ENCODE results near the gene OPHN1.
"Not testable (repeated sequence)": the region's sequence is repeated elsewhere in the genome, so short reads cannot be mapped to it uniquely, and the experiment has no call there.

OPHN1 gene

DNA sequence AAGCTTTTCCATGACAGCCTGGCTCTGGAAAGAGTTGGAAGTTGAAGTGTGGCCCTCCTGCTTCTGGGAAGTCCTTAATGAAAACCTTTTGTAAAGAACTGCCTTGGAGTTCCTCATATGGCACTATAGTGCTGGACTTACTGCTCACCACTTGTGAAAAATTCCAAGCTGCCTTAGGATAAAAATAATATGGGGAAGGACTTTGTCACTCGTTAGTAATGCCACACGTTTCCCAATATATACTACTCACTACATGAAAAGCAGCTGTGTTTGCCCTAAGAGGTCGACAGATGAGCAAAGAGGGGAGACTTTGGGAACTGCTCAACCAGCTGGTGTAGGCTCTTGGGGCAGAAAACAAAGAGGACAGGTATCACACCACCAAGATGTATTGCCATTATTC is 11.7 kb downstream of the OPHN1 start:
- no peak for DNase-seq (ENCODE audit: low read depth)

DNA sequence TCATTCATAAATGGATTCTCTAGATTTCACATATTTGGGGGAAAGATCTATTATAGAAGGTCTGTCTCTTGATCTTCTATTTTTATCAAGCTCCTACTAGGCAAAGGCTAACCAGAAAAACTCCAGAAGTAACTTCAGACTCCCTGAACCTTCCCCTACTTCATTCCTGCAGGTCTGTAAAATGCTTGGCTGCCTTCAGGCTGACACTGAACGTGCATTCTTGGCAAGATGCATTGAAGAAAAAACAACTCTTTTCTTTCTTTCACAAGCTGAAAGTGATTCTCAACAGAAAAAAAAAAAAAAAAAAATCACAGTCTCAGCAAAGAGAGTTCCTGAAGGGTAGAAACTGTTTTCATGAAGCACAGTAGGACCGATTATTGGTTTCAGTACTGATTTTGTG is 12.7 kb downstream of the OPHN1 start:
- DNase-seq (ENCODE audit: low read depth), result no peak

DNA sequence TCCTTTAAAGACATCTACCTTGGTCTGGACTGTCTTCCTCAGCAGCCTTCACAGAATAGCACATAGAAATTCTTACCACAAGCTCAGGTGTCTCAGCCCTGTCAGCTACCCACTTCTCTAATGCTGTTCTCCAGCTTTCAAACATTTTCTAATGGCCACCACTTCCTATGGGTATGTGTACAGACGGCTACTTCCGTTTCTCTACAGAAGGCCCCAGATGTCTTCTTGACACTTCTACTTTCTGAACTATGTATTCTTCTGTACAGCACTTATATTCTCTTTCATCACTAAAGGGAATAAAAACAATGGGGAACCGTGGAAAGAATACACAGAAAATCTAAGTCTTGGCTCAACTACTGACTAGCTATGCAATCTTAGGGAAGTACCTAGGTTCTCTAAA is 13.3 kb downstream of the OPHN1 start:
- no peak for DNase-seq (ENCODE audit: low read depth)

DNA sequence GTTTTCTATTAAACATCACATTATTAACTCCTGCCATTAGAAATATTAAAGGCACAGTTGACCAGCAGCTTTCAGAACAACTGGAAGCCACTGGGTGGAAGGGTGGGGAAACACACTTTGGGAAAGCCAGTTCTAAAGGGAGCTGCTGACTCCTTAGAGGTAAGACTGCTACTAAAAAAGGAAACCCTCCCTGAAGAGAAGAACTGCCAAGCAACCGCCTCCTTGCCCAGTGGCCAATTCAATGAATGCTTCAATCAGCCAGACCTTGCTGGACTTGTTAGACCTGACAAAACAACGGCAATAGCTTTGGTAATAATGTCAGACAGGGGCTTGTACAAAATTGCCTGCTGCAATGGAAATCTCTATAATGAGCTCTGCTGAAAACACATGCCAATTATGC is 15.6 kb downstream of the OPHN1 start:
- no peak for DNase-seq (ENCODE audit: low read depth)

DNA sequence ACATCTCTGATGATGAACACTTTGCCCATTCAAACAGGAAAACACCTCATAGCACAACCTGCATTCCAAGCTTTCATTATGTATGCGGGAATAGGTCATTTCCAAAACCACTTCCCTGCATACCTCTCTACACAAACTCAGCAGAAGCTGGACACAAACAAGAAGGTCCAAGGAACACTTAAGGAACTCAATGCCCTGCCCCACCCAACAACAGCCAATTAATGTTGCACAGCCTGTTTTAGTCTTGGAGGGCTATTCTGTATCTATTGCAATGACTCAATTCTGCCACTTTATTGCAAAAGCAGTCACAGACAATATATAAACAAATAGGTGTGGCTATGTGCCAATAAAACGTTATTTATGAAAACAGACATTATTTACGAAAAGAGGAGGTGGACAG is 16.7 kb downstream of the OPHN1 start:
- DNase-seq (ENCODE audit: low read depth), result no peak

DNA sequence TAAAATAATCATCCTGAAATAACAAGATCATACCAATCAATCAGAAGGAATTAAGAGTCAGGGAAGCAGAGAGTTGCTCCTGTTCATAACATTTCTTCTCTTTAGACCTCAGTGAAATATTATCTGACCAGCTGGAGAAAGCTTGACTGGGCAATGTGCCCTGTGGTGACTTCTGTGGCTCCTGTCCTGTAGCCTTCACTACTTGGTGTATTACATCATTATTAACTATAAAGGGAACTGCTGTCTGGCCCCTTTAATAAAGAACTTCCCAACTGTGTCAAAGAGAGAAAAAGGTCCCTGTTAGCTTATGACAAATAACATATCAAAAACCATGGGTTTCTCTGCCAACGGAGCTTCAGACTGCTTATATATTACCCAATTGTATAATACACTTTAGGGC is 18.0 kb downstream of the OPHN1 start:
- DNase-seq (ENCODE audit: low read depth), result no peak

DNA sequence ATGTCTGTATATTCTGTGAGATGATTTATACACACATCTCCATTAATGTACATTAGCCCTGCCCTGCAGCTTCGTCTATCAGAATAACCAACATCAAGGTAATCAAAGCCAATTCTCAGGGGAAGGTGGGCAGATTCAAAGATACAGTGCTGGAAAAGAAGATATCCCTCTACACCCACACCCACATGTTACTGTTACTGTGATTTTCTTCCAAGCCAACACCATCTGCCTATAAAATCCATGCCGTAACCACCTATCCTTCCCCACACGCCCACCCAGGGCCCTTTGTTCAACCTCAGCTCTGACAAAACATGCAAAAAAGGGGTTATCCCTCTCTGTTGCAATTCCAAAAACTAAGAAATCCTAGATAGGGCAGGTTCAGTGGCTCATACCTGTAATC is 20.0 kb downstream of the OPHN1 start:
- no peak for DNase-seq (ENCODE audit: low read depth)

DNA sequence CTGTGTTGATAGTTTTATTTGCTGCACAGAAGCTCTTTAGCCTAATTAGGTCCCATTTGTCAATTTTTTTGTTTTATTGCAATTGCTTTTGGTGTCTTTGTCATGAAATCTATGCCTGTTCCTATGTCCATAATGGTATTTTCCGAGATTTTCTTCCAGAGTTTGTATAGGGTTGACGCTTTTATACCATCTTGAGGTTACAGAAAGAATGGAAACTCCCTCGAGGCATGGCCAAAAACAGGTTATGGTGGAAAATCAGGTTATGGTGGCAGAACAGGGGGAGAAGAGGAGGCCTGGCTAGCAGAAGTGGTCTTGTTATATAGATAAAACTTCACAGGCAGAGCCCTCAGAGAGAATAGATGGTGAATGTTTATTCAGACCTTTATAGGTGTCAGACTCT is 21.6 kb downstream of the OPHN1 start:
- no peak for DNase-seq (ENCODE audit: low read depth)

DNA sequence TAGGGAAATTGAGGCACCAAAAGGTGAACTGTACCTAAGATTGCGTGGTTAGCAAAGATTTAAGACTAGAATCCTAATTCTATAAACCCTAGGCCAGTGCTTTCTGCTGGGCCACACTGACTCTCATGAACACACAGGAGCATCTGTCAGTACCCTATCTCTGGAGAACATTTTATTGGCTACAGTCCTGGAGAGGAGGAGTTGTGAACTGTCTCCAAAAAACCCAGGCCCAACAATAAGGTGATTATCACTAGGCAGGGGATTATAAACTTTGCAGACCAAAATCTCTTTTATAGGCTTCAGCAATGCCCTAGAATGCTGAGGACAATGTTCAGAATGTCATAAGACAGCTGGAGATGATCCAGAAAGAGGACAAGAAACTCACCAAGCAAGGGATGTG is 24.1 kb downstream of the OPHN1 start:
- no peak for DNase-seq (ENCODE audit: low read depth)

DNA sequence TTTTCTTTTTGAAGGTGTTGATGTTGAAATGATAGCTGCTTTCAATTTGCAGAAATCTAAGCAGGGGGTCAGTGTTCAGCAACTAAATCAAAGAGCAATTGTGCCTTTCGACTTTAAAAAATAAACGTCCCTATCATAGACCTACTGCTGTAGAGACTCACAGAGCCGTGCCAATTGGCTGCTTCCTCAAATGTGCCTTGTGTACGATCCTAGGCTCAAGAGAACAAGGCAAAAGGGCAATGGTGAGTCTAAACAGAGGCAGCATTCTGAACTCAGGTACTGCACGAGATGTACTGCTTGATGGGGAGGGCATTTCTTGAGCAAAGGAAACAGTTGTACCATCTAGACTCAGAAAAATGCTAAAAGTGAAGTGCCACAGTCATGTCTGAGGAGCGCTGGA is 29.8 kb downstream of the OPHN1 start:
- no peak for DNase-seq (ENCODE audit: low read depth)

DNA sequence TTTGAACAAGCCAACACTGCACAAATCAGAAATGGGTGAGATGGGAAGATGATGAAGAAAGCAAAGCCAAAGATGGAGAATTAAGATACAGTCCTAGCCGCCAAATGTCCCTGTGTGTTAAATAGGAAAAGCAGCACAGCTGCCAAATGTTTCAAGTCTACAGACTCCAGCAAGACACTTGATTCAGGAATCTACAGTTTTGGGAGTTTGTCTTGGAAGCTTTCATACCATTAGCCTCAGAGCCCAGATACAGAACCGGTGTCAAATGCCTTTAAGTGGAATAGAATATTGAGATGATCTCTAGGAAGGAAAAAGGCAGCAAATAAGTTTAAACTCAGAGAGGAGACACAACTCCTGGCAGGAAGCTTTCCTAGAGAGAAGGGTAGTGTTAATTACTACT is 30.3 kb downstream of the OPHN1 start:
- no peak for DNase-seq (ENCODE audit: low read depth)

DNA sequence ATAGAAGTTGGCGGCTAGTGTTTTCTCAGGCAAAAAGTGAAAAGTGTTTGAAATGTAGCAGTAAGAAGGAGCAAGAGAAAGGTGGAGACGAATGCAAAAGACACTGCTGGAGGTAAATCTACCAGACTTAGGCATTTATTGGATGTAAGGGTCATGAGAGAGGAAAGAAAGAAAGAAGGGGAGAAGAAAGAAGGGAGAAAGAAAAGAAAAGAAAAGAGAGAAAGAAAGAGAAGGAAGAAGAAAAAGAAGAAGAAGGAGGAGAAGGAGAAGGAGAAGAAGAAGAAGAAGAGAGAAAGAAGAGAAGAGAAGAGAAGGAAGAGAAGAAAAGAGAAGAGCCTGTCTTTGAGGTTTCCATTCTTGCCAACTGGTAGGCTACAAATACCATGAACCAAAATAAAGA is 31.2 kb downstream of the OPHN1 start:
- no peak for DNase-seq (ENCODE audit: low read depth)

DNA sequence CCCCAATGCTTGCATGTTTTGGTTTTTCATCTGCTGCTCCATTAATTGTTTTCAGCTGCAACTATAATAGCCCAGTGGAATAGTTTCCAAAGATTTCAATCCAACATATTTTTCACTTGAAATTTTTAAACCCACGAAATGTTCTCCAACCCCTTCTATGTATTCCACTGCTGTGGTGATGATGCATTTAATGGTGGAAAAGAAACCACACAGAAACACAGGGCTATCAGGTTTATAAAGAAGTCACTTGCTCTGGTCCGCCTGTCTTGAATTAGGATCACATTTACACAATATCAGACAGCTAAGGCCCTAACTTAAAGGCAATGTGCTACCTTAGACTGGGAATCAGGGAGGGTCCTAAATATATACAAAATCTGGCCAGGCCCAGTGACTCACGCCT is 35.0 kb downstream of the OPHN1 start:
- no peak for DNase-seq (ENCODE audit: low read depth)

DNA sequence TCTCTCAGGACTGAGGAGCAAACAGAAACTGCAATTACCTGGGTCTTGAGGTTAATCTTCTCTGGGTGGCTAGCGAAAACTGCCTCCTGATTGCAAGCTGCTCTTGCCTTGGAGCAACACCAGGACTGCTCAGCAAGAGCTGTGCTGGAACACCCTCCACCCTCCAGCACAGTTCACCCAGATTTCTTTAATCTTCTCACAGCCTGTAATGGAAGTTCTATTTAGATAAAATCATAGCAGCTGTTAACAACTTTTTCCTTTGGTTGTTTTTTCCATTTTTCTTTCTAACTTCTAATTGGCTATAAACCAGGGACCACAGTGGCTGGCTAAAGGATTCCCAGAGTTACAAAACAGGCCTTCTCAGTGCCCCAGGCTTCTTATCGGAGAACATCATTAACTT is 36.3 kb downstream of the OPHN1 start:
- no peak for DNase-seq (ENCODE audit: low read depth)

DNA sequence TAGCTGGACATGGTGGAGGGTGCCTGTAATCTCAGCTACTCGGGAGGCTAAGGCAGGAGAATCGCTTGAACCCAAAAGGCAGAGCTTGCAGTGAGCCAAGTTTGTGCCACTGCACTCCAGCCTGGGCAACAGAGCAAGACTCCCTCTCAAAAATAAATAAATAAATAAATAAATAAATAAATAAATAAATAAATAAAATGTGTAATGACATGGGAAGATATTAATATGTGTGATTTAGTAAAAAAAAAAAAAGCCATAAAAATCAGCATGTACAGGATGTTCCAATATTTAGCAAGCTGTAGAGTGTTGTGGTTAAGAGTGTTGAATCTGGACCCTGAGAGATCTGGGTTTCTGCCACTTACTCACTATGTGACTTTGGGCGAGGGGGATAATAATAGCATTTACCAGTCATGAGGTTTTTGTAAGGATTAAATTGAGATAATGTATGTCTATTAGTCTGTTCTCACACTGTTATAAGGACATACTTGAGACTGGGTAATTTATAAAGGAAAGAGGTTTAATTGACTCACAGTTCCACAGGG is 43.8 kb downstream of the OPHN1 start:
- not testable (repeated sequence) for DNase-seq (ENCODE audit: low read depth)

DNA sequence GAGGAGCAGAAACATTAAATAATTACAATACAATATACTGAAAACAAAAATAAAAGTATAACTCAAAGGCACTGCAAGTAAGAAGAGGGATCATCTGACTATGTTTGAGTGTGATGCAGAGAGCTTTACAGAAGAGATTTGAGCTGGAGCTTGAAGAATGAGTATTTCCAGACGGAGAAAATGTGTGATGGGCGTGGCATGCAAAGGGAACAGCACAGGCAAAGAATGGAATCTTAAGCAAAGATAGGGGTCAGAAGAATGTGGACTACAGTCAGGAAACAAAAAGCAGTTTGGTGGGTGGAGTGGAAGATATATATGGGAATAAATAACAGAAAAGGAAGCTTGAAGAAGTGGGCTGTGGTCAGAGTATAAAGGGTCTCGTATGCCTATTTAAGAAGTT is 45.5 kb downstream of the OPHN1 start:
- no peak for DNase-seq (ENCODE audit: low read depth)

DNA sequence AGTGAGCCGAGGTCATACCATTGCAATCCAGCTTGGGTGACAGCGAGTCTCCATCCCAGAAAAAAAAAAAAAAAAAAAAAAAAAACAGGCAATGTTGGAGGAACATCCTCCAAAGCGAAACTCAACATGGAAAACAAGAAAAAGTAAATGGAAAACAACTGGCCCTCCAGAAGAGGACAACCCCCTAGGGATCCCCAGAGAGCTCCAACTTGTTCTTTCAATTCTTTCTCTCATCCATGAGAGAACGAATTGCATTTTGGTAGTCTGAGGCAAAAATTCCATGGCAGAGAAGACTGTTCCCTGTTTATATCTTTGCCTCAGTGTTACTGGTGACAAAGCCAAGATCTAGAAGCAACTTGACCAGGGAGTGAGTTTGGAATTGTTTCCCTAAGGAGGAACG is 49.8 kb downstream of the OPHN1 start:
- no peak for DNase-seq (ENCODE audit: low read depth)

DNA sequence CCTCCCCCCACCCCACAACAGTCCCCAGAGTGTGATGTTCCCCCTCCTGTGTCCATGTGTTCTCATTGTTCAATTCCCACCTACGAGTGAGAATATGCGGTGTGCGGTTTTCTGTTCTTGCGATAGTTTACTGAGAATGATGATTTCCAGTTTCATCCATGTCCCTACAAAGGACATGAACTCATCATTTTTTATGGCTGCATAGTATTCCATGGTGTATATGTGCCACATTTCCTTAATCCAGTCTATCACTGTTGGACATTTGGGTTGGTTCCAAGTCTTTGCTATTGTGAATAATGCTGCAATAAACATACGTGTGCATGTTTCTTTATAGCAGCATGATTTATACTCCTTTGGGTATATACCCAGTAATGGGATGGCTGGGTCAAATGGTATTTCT is 55.7 kb downstream of the OPHN1 start:
- not testable (repeated sequence) for DNase-seq (ENCODE audit: low read depth)

DNA sequence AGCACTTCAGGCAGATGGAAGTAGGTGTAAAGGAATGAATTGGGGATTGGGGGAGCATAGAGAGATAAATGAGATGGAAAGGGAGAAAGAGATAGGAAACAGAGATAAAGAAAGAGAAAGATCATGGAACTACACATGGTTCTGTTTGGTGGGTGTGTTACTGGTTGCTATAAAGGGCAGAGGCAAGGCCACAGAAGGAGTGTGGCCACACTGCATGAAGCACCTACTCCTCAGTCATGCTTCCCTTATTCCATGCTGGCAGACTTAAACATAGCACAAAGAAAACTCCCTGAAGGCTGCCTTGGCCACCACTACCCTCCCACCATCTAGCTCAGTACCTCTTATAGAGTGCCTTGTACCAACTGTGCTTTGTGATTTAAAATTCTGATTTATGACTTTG is 56.9 kb downstream of the OPHN1 start:
- DNase-seq (ENCODE audit: low read depth), result no peak

DNA sequence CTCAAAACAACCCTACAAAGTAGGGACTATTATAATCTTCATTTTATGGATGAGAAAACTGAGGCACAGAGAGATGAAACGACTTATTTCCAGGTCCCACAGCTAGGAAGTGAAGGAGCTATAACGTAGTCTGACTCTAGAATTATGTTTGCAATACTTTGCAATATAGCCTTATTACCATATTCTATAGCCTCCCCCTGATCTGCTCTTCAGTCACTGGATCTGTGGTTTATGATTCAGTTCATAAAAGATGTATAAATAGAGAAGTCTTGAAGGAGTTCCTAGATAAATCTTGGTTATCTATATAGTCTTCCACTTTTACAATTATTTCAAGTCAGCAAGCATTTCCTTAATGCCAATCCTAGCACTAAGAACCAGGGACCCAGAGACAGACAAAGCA is 57.5 kb downstream of the OPHN1 start:
- no peak for DNase-seq (ENCODE audit: low read depth)

DNA sequence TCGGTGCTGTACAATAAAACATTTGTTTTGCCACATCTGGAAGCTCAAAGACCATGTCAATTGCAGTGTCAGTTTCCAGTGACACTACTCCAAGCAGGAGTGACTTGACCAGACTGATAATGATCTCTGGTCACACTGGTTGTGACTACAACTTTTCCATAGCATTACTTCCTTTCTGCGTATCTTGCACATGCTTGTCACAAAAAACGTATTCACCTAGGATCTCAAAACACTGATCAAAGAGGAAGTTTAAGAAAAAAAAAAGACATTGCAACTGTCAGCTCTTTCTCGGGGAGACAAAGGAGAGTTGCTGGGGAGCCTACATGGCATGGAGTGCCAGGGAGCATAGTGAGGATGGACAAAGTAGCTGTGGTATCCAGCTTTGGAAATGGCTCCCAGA is 60.6 kb downstream of the OPHN1 start:
- no peak for DNase-seq (ENCODE audit: low read depth)

DNA sequence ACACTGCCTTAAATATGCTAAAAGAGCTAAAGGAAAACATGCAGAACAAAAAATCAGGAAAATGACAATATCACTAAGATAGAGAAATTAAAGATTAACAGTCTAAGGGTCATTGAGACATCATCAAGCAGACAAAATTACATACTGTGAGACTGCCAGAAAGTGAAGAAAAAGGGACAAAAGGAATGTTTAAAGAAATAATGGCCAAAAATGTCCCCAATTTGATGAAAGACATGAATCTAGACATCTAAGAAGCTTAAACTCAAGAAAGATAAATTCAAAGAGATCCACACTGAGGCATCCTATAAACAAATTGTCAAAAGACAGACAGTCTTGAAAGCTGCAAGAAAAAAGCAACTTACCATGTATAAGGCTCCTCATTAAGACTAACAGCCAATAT is 63.7 kb downstream of the OPHN1 start:
- DNase-seq (ENCODE audit: low read depth), result no peak

DNA sequence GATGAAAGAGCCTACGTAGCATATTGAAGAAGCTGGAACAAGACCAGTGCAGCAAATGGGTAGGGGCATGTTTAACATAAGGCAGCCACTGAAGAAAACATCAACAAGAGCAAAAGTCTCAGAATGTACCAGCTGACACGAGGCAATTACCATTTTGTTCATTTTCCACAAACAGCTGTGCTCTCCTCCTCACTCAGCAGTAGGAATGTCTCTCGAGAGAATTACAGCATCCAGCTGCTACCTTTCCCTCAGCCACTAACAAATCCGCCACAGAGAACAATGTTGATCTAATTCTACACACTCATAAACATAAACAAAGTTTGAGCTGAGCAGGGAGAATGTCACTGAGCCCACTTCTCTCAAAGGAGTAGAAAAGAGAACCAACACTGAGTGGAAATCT is 68.0 kb downstream of the OPHN1 start:
- no peak for DNase-seq (ENCODE audit: low read depth)

DNA sequence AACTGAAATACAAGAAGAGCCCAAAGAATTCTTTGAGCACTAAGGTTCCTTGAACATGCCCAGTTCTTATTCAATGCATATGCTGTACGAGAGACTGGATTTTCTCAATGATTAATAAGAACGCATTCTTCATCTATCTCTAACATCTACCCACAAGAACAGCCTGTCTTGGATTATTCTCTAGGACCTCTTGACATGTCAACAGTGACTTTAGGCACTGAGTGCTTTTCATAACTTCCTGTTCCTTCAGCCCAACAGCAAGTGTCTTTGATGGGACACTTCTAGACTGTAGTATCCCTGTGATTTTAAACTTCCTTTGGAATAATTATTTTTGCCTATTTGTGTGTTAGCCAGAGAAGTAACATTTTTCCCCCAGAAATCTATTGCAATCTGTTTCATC is 69.3 kb downstream of the OPHN1 start:
- no peak for DNase-seq (ENCODE audit: low read depth)

DNA sequence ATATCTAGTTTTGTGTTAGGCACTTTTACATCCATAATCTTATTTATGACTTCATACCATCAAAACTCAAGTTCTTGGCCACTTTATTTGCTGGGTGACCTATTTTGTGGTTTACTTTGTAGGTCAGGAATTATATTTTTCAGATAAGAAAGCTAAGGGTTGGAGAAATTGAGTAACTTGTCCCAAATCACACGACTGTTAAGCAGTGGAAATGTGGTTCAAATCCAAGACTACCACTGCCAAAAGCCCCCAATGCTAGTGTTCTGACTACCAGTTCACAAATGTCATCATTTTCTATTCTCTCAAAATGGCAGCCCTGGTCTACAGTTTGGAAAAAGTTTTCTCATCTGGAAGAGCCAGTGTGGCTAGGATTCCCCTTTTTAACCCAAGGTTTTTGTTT is 74.6 kb downstream of the OPHN1 start:
- no peak for DNase-seq (ENCODE audit: low read depth)

All from activated T-cell treated with anti-CD3 and anti-CD28 coated beads for 1 hour (primary cell).